Neural cell (in vitro differentiated cells): Measurements from ENCODE around the gene PRDM13.

ENCODE experiments used
- EZH2 ChIP-seq: fragments of 200-600, 300-800 bp; shearing (Covaris generic), sonication (generic); IDR thresholded peaks from 2 replicates; pipeline ENCODE4 v1.6.1; 2014; ENCODE audit warnings: antibody characterized with exemption, low read length, borderline replicate concordance, mild to moderate bottlenecking; ENCODE audit not compliant: insufficient read depth, poor library complexity, severe bottlenecking
- MXI1 ChIP-seq: fragments of 450-650 bp; conservative IDR thresholded peaks from 2 replicates; pipeline ENCODE4 v1.6.1; 2014; ENCODE audit warnings: antibody characterized with exemption, mild to moderate bottlenecking; ENCODE audit not compliant: poor library complexity, severe bottlenecking
- REST ChIP-seq: IDR thresholded peaks from 2 replicates; pipeline ENCODE4 v1.6.1; 2012; ENCODE audit warnings: borderline replicate concordance
- TF ChIP-seq, protein P1 (sequence below): fragments of 450-650 bp; IDR thresholded peaks from 2 replicates; pipeline ENCODE4 v1.5.1; 2014; ENCODE audit warnings: antibody characterized with exemption, mild to moderate bottlenecking, moderate library complexity; ENCODE audit not compliant: poor library complexity, severe bottlenecking

DNA sequence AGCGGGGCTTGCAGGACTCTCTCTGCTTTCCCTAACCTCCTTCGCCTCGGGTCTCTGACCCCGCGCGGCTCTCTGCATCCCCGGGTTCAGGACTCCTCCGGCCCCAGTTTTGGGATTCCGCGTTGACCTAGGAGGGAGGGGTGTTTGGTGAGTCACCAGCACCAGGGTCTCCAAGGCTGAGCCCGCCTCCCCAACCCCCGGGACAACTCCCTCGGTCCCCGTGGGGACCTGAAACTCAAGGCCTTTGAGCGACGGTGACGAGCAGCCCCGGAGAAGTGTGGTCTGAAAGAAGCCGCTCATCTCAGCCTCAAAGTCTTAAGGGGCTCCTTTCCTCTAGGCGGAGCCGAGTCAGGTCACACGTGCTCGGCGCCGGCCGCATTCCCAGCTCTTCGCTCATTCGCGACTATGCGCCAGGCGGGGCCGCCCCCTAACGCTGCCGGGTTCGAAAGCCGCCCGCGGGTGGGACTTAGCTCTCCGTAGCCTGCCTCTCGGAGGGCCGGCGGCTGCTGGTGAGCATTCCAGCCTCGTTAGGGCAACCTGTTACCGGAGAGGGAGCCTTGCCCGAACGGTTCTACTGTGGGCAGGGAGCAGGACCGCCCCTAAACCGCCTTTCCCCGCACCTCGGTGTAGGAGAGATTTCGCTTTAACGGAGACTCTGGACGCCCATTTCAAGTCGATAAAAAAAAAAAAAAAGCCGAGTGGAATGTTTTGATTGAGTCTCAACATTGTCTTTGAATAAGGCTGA, 3.0 kb upstream of the PRDM13 start:
- TF ChIP-seq EZH2 = peak; percentile 81
- TF ChIP-seq, protein P1, sequence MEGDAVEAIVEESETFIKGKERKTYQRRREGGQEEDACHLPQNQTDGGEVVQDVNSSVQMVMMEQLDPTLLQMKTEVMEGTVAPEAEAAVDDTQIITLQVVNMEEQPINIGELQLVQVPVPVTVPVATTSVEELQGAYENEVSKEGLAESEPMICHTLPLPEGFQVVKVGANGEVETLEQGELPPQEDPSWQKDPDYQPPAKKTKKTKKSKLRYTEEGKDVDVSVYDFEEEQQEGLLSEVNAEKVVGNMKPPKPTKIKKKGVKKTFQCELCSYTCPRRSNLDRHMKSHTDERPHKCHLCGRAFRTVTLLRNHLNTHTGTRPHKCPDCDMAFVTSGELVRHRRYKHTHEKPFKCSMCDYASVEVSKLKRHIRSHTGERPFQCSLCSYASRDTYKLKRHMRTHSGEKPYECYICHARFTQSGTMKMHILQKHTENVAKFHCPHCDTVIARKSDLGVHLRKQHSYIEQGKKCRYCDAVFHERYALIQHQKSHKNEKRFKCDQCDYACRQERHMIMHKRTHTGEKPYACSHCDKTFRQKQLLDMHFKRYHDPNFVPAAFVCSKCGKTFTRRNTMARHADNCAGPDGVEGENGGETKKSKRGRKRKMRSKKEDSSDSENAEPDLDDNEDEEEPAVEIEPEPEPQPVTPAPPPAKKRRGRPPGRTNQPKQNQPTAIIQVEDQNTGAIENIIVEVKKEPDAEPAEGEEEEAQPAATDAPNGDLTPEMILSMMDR = no peak
- no peak for TF ChIP-seq MXI1
- TF ChIP-seq REST = no peak
